Measurements from ENCODE around the gene CSF3R. TPM values are rescaled to one million over a fixed set of nuclear protein-coding genes. Genes with fewer than 3 reads are reported as not detected.

Gene CSF3R
- total and polyA plus RNA-seq, 2 experiments from 2014 or later: not detected

- in situ Hi-C loops (cut with MboI): no loop called here
- no peak overlapping the region for H3K27ac ChIP-seq
- H3K4me3 ChIP-seq: no peak overlapping the region
- no peaks in the 10 kb centered on the region for H3K36me3 ChIP-seq (ENCODE audit: low read depth)
- H3K4me1 ChIP-seq (ENCODE audit: insufficient read depth): no peaks in the 10 kb centered on the region
- no peak overlapping the region for H2AFZ ChIP-seq
- no peak for DNase-seq
- no peak overlapping the region for H3K4me2 ChIP-seq (ENCODE audit: unreplicated experiment)
- H3K9me2 ChIP-seq (ENCODE audit: insufficient read depth): no peaks in the 10 kb centered on the region
- H3K79me2 ChIP-seq (ENCODE audit: insufficient read depth): no peaks in the 10 kb centered on the region
- H3K9me3 ChIP-seq (ENCODE audit: low read depth): no peaks in the 10 kb centered on the region
- no peaks in the 10 kb centered on the region for H4K20me1 ChIP-seq (ENCODE audit: insufficient read depth)
- no peaks in the 10 kb centered on the region for H3K27me3 ChIP-seq (replicated peaks; ENCODE audit: insufficient read depth)
- TF ChIP-seq EZH2phosphoT487 (IDR thresholded peaks at IDR 0.05; ENCODE audit: insufficient read depth, low read depth): no peak
- TF ChIP-seq EZH2 (IDR thresholded peaks at IDR 0.05; ENCODE audit: insufficient read depth, poor library complexity, severe bottlenecking): no peak
- no peak overlapping the region for H3K9ac ChIP-seq
- H3F3A ChIP-seq (ENCODE audit: insufficient read depth): peaks cover 10% of the 10 kb centered on the region; the same call in 1 of the 2 replicates
Observed at GRCh38 chr1:36447450-36447849, 35.3 kb downstream of the CSF3R start.

- H3K4me1 ChIP-seq (ENCODE audit: insufficient read depth): no peaks in the 10 kb centered on the region
- H3K27me3 ChIP-seq (replicated peaks; ENCODE audit: insufficient read depth): no peaks in the 10 kb centered on the region
- H3K4me3 ChIP-seq: no peak overlapping the region
- H3F3A ChIP-seq (ENCODE audit: insufficient read depth): peaks cover 12% of the 10 kb centered on the region; the same call in 1 of the 2 replicates
- H3K9ac ChIP-seq: no peak overlapping the region
- H3K27ac ChIP-seq: no peak overlapping the region
- H3K79me2 ChIP-seq (ENCODE audit: insufficient read depth): no peaks in the 10 kb centered on the region
- no peaks in the 10 kb centered on the region for H3K9me2 ChIP-seq (ENCODE audit: insufficient read depth)
- H4K20me1 ChIP-seq (ENCODE audit: insufficient read depth): no peaks in the 10 kb centered on the region
- 61% methylated on average over 5 of the region's 5 CpGs for WGBS, 2 experiments (ENCODE audit: low coverage in 1 of 2, low lambda C conversion rate in 2 of 2, missing lambda C conversion rate in 2 of 2)
- no peak for TF ChIP-seq EZH2phosphoT487 (IDR thresholded peaks at IDR 0.05; ENCODE audit: insufficient read depth, low read depth)
- no peak for TF ChIP-seq EZH2 (IDR thresholded peaks at IDR 0.05; ENCODE audit: insufficient read depth, poor library complexity, severe bottlenecking)
- H2AFZ ChIP-seq: no peak overlapping the region
- no peaks in the 10 kb centered on the region for H3K9me3 ChIP-seq (ENCODE audit: low read depth)
- DNase-seq: no peak
- no peaks in the 10 kb centered on the region for H3K36me3 ChIP-seq (ENCODE audit: low read depth)
- H3K4me2 ChIP-seq (ENCODE audit: unreplicated experiment): no peak overlapping the region
- in situ Hi-C loops (cut with MboI): no loop called here
Observed at GRCh38 chr1:36446746-36447145, 36.0 kb downstream of the CSF3R start.

- H3K4me1 ChIP-seq (ENCODE audit: insufficient read depth): no peaks in the 10 kb centered on the region
- in situ Hi-C loops (cut with MboI): no loop called here
- 66 to 69% methylated on average over 8 of the region's 8 CpGs for WGBS, 2 experiments (ENCODE audit: low coverage in 1 of 2, low lambda C conversion rate in 2 of 2, missing lambda C conversion rate in 2 of 2)
Observed at GRCh38 chr1:36446271-36446670, 36.4 kb downstream of the CSF3R start.

GRCh38 chr1:36443297-36443696 lies 39.4 kb downstream of the CSF3R start:
- Histone ChIP-seq H3K4me1 (ENCODE audit: insufficient read depth) (no peaks in the 10 kb centered on the region), H3K9me3 (ENCODE audit: low read depth) (no peaks in the 10 kb centered on the region), H3K27ac (no peak overlapping the region), H3K79me2 (ENCODE audit: insufficient read depth) (no peaks in the 10 kb centered on the region), H3K9me2 (ENCODE audit: insufficient read depth) (no peaks in the 10 kb centered on the region), H3K27me3 (replicated peaks; ENCODE audit: insufficient read depth) (no peaks in the 10 kb centered on the region), H3F3A (ENCODE audit: insufficient read depth) (peaks cover 4% of the 10 kb centered on the region; the same call in 1 of the 2 replicates), H2AFZ (no peak overlapping the region), H4K20me1 (ENCODE audit: insufficient read depth) (no peaks in the 10 kb centered on the region), H3K9ac (no peak overlapping the region), H3K36me3 (ENCODE audit: low read depth) (no peaks in the 10 kb centered on the region), H3K4me2 (ENCODE audit: unreplicated experiment) (no peak overlapping the region), H3K4me3 (no peak overlapping the region)
- no peak for TF ChIP-seq EZH2phosphoT487 (IDR thresholded peaks at IDR 0.05; ENCODE audit: insufficient read depth, low read depth)
- no peak for TF ChIP-seq EZH2 (IDR thresholded peaks at IDR 0.05; ENCODE audit: insufficient read depth, poor library complexity, severe bottlenecking)
- no peak for DNase-seq
- in situ Hi-C loops (cut with MboI): no loop called here
- 71 to 74% methylated on average over 2 of the region's 2 CpGs for WGBS, 2 experiments (ENCODE audit: low coverage in 1 of 2, low lambda C conversion rate in 2 of 2, missing lambda C conversion rate in 2 of 2)

More at GRCh38 chr1:36446271-36446670, 36.4 kb downstream of the CSF3R start:
- no peak overlapping the region for H3K9ac ChIP-seq
- no peaks in the 10 kb centered on the region for H3K36me3 ChIP-seq (ENCODE audit: low read depth)
- no peak overlapping the region for H3K27ac ChIP-seq
- H3K4me2 ChIP-seq (ENCODE audit: unreplicated experiment): no peak overlapping the region
- H3K9me3 ChIP-seq (ENCODE audit: low read depth): no peaks in the 10 kb centered on the region
- no peaks in the 10 kb centered on the region for H3K79me2 ChIP-seq (ENCODE audit: insufficient read depth)
- DNase-seq: no peak
- no peaks in the 10 kb centered on the region for H3K9me2 ChIP-seq (ENCODE audit: insufficient read depth)
- H3K4me3 ChIP-seq: no peak overlapping the region
- no peak for TF ChIP-seq EZH2phosphoT487 (IDR thresholded peaks at IDR 0.05; ENCODE audit: insufficient read depth, low read depth)
- TF ChIP-seq EZH2 (IDR thresholded peaks at IDR 0.05; ENCODE audit: insufficient read depth, poor library complexity, severe bottlenecking): no peak
- H3K27me3 ChIP-seq (replicated peaks; ENCODE audit: insufficient read depth): no peaks in the 10 kb centered on the region
- H4K20me1 ChIP-seq (ENCODE audit: insufficient read depth): no peaks in the 10 kb centered on the region
- no peak overlapping the region for H2AFZ ChIP-seq
- H3F3A ChIP-seq (ENCODE audit: insufficient read depth): peaks cover 7% of the 10 kb centered on the region; the same call in 1 of the 2 replicates

- Histone ChIP-seq H3K9me3 (ENCODE audit: low read depth) (no peaks in the 10 kb centered on the region), H3K4me2 (ENCODE audit: unreplicated experiment) (no peak overlapping the region), H3K9ac (no peak overlapping the region), H3K27ac (no peak overlapping the region), H3K36me3 (ENCODE audit: low read depth) (no peaks in the 10 kb centered on the region), H3K4me1 (ENCODE audit: insufficient read depth) (no peaks in the 10 kb centered on the region), H3K9me2 (ENCODE audit: insufficient read depth) (no peaks in the 10 kb centered on the region), H4K20me1 (ENCODE audit: insufficient read depth) (no peaks in the 10 kb centered on the region), H3K27me3 (replicated peaks; ENCODE audit: insufficient read depth) (no peaks in the 10 kb centered on the region), H3F3A (ENCODE audit: insufficient read depth) (peaks cover 4% of the 10 kb centered on the region; the same call in 1 of the 2 replicates), H2AFZ (no peak overlapping the region), H3K4me3 (no peak overlapping the region), H3K79me2 (ENCODE audit: insufficient read depth) (no peaks in the 10 kb centered on the region)
- no peak for DNase-seq
- whole genome bisulfite sequencing, 2 experiments (ENCODE audit: low coverage in 1 of 2, low lambda C conversion rate in 2 of 2, missing lambda C conversion rate in 2 of 2): 90 to 96% methylated on average over 3 of the region's 3 CpGs
- TF ChIP-seq EZH2 (IDR thresholded peaks at IDR 0.05; ENCODE audit: insufficient read depth, poor library complexity, severe bottlenecking) (no peak), EZH2phosphoT487 (IDR thresholded peaks at IDR 0.05; ENCODE audit: insufficient read depth, low read depth) (no peak)
- in situ Hi-C loops (cut with MboI): no loop called here
Observed at GRCh38 chr1:36442337-36442736, 40.4 kb downstream of the CSF3R start.
